Ectodermal cell (in vitro differentiated cells): ENCODE measurements around the gene PTPA.
A peak's percentile ranks its signal among the peaks of the same experiment; 100 is the strongest.

Experiments
- H3K27ac ChIP-seq: 2 replicates; pipeline ENCODE4 v1.7.0; 2013; ENCODE audit warnings: mild to moderate bottlenecking, low read depth, low read length; ENCODE audit not compliant: insufficient read depth, poor library complexity, severe bottlenecking
- H3K27me3 ChIP-seq: 2 replicates; pipeline ENCODE4 v1.7.0; 2013; ENCODE audit warnings: mild to moderate bottlenecking, low read length; ENCODE audit not compliant: insufficient read depth, control insufficient read depth, poor library complexity, severe bottlenecking
- H3K36me3 ChIP-seq: one replicate; pipeline ENCODE4 v1.7.0; 2013; ENCODE audit warnings: low read length; ENCODE audit not compliant: control insufficient read depth, insufficient read depth
- H3K4me1 ChIP-seq: one replicate; pipeline ENCODE4 v1.7.0; 2013; ENCODE audit warnings: low read length; ENCODE audit not compliant: control insufficient read depth, insufficient read depth
- H3K4me3 ChIP-seq: 2 replicates; pipeline ENCODE4 v1.7.0; 2013; ENCODE audit warnings: low read depth, low read length, control low read depth; ENCODE audit not compliant: insufficient read depth
- H3K9me3 ChIP-seq: 2 replicates; pipeline ENCODE4 v1.7.0; 2013; ENCODE audit warnings: mild to moderate bottlenecking, low read length, moderate library complexity; ENCODE audit not compliant: control insufficient read depth
- WGBS, 2 experiments: methylation state at CpG; one replicate each; pipeline ENCODE4 v1.1.7; 2013; ENCODE audit warnings: missing lambda C conversion rate in 2 of 2; 5-methylcytosine and 5-hydroxymethylcytosine counted together

PTPA gene

GRCh38 chr9:129143031-129143927, 32.1 kb downstream of the PTPA start:
- Histone ChIP-seq H3K9me3 (no peaks in the 10 kb centered on the region), H3K4me3 (no peak overlapping the region), H3K4me1 (peaks cover 67% of the 10 kb centered on the region), H3K27ac (peak overlapping the region; percentile 27), H3K27me3 (no peaks in the 10 kb centered on the region), H3K36me3 (peaks cover 8% of the 10 kb centered on the region)
- 61% methylated on average over 14 of the region's 14 CpGs for WGBS, 2 experiments

- H3K4me3 ChIP-seq = no peak overlapping the region
- no peaks in the 10 kb centered on the region for H3K9me3 ChIP-seq
- H3K4me1 ChIP-seq = peaks cover 59% of the 10 kb centered on the region
- 87 to 89% methylated on average over 2 of the region's 2 CpGs for WGBS, 2 experiments
- H3K36me3 ChIP-seq = peaks cover 8% of the 10 kb centered on the region
- peak overlapping the region; percentile 91 for H3K27ac ChIP-seq
- no peaks in the 10 kb centered on the region for H3K27me3 ChIP-seq
Measured at GRCh38 chr9:129145316-129145715, 34.1 kb downstream of the PTPA start.

- 34 to 39% methylated on average over 6 to 7 of the region's 7 CpGs for WGBS, 2 experiments
- no peaks in the 10 kb centered on the region for H3K9me3 ChIP-seq
- H3K36me3 ChIP-seq = peaks cover 8% of the 10 kb centered on the region
- H3K27ac ChIP-seq = peak overlapping the region; percentile 91
- peaks cover 56% of the 10 kb centered on the region for H3K4me1 ChIP-seq
- H3K4me3 ChIP-seq = no peak overlapping the region
- no peaks in the 10 kb centered on the region for H3K27me3 ChIP-seq
Measured at GRCh38 chr9:129145841-129146292, 34.7 kb downstream of the PTPA start.

DNA sequence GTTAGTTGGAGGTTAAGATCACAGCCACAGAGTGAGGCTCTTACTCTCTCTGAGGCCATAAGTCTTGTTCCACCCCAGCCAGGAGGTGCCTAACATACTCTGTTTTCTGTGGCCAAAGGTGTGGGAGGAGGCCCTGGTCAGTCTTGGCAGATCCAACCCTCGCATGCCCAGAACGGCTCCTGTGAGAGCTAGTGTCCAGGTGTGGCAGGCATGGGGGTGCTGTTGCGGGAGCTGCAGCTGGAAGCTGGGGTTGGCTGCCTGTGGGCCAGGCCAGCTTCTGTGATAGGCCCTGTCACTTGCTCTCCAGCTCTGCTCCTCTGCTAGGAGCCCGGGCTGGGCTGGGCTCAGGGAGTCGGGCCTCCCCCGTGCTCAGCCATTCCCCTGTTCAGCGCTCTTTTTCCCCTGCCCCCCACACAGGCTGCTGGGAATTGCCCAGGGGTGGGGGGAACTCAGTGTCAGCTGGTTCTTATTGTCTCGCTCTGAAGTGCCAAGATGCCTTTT, 35.3 kb downstream of the PTPA start:
- Histone ChIP-seq H3K4me3 (no peak overlapping the region), H3K4me1 (peaks cover 50% of the 10 kb centered on the region), H3K27me3 (no peaks in the 10 kb centered on the region), H3K9me3 (no peaks in the 10 kb centered on the region), H3K36me3 (peaks cover 8% of the 10 kb centered on the region), H3K27ac (peak overlapping the region; percentile 91)
- WGBS, 2 experiments = 66 to 74% methylated on average over 7 to 8 of the region's 8 CpGs

- H3K36me3 ChIP-seq = peaks cover 6% of the 10 kb centered on the region
Measured at GRCh38 chr9:129148463-129149204, 37.4 kb downstream of the PTPA start.

GRCh38 chr9:129149442-129149841, 38.2 kb downstream of the PTPA start:
- Histone ChIP-seq H3K9me3 (no peaks in the 10 kb centered on the region), H3K36me3 (no peaks in the 10 kb centered on the region), H3K27ac (no peak overlapping the region), H3K4me3 (no peak overlapping the region), H3K4me1 (peaks cover 22% of the 10 kb centered on the region), H3K27me3 (no peaks in the 10 kb centered on the region)
- WGBS, 2 experiments = 96% methylated on average over 6 of the region's 6 CpGs

More at GRCh38 chr9:129148463-129149204, 37.4 kb downstream of the PTPA start:
- no peak overlapping the region for H3K27ac ChIP-seq
- H3K4me3 ChIP-seq = no peak overlapping the region
- no peaks in the 10 kb centered on the region for H3K9me3 ChIP-seq
- peaks cover 28% of the 10 kb centered on the region for H3K4me1 ChIP-seq
- 87 to 92% methylated on average over 6 of the region's 6 CpGs for WGBS, 2 experiments
- H3K27me3 ChIP-seq = no peaks in the 10 kb centered on the region

DNA sequence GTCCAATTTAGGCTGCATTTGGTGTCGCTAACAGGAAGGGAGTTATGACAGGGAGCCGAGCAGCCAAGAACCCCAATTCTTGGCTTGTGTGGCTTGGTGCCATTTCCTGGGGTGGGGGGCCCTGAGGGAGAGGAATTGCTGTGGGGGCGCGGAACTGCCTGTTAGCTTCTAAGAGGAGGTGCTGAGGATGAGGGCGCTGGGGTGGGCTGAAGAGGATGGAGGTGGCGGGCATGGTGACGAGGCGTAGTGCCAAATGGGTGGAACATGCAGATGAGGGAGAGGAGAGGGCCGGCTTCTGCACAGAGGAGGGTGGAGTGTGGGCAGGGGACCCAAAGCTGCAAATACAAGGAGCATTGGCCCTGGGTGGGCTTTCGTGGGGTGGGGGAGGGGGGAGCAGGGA, 38.9 kb downstream of the PTPA start:
- peaks cover 20% of the 10 kb centered on the region for H3K4me1 ChIP-seq
- no peak overlapping the region for H3K27ac ChIP-seq
- 94 to 96% methylated on average over 10 of the region's 10 CpGs for WGBS, 2 experiments
- no peak overlapping the region for H3K4me3 ChIP-seq
- no peaks in the 10 kb centered on the region for H3K9me3 ChIP-seq
- H3K36me3 ChIP-seq = no peaks in the 10 kb centered on the region
- H3K27me3 ChIP-seq = no peaks in the 10 kb centered on the region

DNA sequence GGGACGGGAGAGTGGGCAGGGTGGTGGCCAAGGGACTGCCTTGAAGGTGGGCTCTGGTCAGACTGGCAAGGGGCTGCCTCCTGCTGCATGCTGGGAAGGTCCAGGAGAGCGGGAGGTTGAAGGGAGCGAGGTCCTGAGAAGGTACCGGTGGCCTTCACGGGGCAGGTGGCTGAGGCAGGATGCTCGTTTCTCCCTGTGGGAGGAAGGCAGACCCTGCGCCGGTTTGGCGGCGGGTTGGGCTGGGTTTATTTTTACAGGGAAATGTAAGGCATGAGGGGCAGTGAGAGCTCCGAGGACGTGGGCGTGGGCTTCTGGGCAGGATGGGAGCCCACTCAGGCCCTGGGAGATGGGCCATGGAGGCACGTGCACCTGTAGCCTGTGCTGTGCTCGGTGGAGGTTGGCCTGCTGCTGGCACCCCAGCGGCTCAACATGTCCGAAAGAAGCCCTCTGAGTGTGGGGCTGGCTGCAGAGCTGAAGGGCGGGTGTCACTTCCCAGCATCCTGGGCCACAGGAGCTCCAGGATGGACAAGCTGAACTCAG, 39.5 kb downstream of the PTPA start:
- peaks cover 13% of the 10 kb centered on the region for H3K4me1 ChIP-seq
- no peak overlapping the region for H3K27ac ChIP-seq
- H3K36me3 ChIP-seq = no peaks in the 10 kb centered on the region
- no peaks in the 10 kb centered on the region for H3K9me3 ChIP-seq
- H3K27me3 ChIP-seq = no peaks in the 10 kb centered on the region
- no peak overlapping the region for H3K4me3 ChIP-seq
- WGBS, 2 experiments = 88 to 89% methylated on average over 18 of the region's 18 CpGs

GRCh38 chr9:129151469-129151868, 40.3 kb downstream of the PTPA start:
- 95 to 96% methylated on average over 15 of the region's 15 CpGs for WGBS, 2 experiments
- Histone ChIP-seq H3K27me3 (no peaks in the 10 kb centered on the region), H3K27ac (no peak overlapping the region), H3K9me3 (no peaks in the 10 kb centered on the region), H3K36me3 (no peaks in the 10 kb centered on the region), H3K4me1 (peaks cover 6% of the 10 kb centered on the region), H3K4me3 (no peak overlapping the region)
